Ureter (tissue), 1 donor: ENCODE data around the gene CHERP. TPM values are rescaled to one million over a fixed set of nuclear protein-coding genes. Genes with fewer than 3 reads are reported as not detected.

Source experiments
- DNase-seq: peaks from one replicate; pipeline ENCODE4 v3.0.0-alpha.2; 2020; ENCODE audit warnings: low spot score
- total RNA-seq: library from RNA; stranded (reverse); gene quantifications from one replicate; pipeline ENCODE4 v1.2.4, GENCODE V29; 2023
- donor health status: DM: yes; HTN: yes; CAD: no.

CHERP gene
- total RNA-seq, 1 donor from 2014 or later = 56.9 TPM

DNA sequence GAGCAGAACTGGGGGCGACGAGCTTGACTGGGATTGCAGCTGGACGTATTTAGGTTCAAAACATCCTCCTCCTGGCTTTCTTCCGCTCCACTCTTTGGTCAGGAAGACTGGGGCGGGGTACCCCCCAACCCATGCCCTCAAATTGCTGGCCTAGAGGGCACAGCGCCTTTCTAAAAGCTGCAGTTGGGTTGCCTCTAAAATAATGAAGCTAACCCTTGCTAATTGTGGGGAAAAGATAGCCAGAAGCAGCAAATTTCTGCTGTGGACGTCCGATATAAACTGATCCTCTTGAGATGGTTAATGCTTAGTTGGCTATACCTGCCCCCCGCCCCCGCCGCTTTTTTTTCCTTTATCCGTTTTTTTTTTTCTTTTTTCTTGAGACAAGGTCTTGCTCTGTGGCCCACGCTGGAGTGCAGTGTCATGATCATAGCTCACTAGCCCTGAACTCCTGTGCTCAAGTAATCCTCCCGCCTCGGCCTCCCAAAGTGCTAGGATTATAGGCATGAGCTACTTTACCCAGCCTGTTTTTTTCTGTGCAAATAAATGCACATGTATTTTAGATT is 754 bp upstream of the CHERP start:
- DNase-seq = no peak

DNA sequence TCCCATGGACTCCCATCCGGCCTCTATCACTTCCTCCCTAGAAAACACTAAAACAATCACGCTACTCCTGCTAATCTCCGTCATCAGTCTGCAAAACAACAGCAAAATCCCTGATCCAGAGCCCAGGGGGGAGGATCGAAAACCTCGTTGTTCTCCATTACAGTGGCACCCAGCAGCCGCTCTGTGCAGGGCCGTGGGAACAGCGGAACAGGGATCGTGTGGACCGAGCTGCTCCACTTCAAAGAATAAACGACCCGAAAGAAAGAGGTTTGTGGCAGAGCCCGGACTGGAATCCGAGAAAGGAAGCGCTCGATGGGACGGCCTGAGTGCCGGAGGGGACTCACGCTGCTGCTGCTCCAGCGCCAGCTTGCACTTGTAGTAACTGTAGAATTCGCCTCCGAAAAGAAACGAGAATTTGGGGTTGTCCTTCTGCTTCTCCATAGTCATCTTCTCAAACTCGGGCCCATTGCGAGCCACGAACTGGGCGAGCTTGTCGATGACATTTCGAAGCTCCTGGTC is 652 bp downstream of the CHERP start:
- no peak for DNase-seq

DNA sequence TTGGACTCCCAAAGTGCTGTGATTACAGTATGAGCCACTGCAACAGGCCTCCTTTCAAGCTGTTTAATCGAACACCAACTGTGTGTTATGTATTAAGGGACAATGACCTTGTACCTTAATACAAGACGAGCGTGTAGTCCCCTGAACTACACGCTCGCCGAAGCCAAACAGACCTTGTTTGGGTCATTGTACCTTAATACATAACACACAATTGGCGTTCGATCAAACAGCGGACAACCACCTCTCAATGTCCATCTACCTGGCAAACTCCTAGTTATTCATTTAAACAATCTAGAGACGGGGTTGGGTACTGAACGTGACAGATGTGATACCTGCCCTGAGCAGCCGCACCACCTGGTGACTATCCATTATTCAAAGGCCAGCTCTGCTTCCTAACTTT is 1.3 kb downstream of the CHERP start:
- no peak for DNase-seq

DNA sequence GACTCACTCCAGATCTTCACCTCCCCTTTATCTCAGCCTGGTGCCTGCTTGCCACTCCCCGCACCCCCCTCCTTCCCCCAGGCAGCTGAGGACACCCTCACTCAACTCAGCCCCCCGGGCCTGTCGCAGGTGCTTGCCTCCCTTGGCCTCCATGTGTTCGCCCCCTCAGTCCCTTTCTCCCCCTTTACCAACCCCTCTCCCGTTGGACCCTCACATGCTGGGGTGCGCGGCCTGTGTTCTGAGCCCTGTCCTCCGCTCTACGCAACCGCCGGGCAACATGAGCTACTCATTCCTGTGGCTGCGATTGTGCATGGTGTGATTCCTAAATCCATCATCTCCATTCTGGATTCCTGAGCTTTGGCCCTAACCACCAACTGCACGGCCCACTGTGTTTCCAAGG is 5.1 kb downstream of the CHERP start:
- DNase-seq = no peak

DNA sequence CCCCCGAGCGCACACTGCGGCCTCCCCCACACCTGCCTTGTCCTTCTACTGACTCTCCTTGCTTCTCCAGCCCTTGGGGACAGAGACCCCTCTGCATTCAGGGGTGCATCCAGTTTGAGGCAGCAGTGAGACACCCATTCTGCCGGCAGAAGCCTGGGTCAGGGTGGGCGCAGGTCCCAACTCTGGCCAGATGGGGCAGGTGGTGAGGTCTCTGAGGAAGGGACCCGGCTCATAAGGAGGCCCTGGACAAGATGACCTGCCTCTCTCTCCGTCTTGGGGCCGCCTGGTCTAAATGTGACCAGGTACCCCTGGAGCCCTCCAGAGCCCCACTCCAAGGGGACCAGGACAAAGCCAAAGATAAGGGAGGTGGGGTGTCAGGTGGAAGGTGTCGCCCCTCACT is 6.1 kb downstream of the CHERP start:
- no peak for DNase-seq

DNA sequence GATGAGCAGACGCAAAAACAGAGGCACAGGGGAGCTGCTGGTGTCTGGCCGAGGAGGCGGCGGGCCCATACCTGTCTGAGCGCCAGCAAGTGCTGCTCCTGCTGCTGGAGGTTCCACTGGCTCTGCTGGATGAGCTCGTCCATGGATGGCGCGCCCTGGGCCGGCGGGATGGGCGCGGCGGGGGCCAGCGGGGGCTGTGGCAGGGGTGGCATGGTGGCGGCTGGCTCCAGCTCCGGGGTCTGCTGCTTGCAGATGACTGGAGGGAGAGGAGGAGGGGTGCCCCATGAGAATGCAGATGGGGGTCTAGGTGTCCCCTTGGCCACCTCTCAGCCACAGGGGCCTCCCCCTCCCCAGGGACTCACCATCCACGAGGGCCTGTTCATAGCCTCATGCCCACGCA is 6.9 kb downstream of the CHERP start:
- DNase-seq = no peak

DNA sequence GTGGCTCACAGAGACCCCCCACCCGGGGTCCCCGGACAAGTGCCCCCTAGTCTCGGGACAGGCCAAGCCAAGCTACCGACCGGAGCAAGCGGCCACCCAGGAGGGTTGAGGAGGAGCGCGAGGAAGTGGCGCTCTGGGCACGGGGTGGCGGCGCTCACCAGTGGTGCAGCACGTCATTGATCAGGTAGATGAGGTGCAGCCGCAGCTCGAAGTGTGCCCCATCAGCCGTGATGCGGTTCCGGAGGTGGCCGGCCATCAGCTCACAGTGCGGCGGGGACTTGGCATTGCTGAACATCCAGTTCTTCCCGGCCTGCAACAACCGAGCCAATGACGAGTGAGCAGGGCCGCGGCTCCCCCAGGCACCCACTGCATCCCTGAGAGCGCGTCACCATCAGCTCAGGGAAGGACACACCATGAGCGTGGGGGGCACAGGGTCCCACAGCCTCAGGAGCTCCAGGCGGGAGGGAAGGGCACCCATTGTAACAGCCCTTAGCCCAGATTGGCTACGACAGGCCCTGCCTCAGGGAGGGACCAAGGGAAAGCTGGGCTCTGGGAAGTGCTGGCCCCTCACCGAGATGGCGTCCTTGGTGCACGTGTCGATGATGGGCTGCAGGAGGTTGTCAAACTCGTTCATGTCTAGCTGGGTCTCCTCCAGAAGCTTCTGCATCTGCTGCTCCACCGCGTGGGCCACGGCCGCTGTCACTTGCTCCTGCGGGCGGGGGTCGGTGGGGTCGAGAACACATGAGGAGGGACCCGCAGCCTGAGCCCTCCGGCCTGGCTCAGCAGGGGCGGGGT is 9.6 kb downstream of the CHERP start:
- DNase-seq = no peak

DNA sequence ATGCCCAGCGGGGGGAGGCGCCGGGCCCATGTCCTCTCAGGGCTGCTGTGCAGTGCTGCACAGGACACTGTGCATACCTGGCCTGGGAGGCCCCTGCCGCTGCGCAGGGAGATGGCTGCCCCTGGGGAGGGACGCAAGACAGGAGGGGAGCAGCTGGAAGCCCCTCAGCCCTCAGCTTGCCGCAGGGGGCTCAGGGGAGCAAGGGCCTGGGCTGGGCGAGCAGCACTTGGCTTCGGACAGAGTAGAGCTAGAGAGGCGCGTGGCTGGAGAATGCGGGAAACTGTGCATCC is 10.9 kb downstream of the CHERP start:
- DNase-seq = no peak

DNA sequence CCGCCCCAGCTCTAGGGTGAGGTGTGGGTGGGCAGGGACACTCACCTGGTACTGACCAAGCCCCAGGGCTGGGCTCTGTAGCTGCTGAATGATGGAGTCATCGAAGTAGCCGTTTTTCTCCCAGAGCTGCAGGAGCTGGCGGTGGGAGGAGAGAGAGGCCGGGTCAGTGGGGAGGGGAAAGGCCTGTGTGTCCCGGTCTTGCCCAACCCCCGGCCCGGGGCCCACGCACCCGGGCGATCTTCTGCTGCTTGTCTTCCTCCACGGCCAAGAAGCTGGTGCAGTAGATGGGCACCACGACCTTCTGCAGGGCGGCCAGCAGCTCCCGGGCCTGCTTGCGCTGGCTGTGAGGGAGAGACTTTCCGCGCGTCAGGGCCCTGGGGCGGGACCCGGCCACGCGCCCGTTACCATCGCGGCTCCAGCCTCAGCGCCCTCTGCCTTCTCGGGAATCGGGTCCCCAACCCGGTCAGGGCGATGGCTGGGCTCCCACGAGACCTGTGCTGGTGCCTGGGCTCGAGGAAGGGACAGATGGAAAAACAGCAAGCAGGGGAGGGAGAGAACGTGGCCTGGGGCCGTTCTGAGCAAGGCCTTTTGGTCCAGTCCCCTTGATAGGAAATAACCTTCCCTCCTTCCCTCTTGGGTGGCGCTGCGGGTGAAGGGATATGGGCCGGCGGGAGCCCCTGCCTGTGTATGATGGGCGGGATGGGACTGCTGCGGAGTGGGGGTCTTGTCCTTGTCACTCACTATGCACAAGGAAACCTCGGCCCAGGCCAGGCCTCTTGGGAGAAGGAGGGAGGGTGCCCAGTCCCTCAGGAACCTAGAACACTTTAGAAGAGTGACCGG is 11.5 kb downstream of the CHERP start:
- no peak for DNase-seq

DNA sequence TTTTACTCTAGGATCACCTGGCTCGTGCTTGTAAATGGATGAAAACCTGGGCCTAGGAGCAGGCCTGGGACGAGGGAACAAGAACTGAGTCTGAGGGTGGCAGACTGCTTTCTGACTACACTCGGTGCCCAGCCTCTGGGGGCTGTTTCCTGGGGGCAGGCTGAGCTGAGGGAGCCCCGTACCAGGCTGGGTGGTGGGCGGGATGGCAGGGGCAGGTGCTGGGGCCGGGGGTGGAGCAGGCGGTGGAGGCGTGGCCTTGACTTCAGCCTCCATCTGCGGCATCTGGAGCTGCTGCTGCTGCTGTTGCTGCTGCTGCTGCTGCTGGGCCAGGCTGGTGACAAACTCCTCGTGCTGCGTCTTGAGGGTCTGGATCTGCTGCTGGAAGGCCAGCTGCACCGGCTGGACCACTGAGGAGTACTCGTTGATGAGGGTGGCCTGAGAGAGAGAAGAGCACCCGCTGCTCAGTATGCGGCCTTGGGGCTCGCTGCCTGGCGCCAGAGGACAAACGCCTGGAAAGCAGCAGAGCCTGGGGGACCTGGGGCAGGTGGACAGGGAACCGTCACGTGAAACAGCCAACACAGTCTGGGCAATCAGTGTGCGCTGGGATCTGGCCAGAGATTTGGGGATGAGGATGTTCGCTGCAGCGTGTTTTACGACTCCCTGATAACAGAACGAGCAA is 12.6 kb downstream of the CHERP start:
- DNase-seq = no peak

DNA sequence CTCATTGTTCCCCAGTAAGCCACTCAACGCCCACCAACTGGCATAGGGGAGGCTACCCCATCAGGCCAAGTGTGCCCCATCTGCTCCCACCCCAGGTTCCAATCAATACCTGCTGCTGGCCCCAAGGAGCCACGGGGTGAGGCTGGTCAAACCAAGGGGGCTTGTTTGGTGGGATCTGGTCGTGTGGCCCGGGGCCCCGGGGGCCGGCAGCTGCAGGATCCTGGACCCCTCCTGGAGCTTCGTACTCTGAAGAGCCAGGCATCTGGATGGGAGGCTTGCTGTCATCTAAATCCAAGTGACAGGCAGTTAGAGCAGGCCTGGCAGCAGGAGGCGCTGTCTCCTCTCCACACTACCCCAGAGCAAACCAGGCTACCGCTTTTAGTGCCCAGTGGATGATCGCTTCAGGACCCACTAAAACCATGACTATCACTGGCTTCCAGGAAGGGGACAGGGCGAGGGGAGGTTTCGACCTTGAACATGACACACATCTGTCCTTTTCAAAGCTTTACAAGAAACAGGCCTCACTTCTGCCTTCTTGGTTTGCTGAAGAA is 14.2 kb downstream of the CHERP start:
- DNase-seq = no peak

DNA sequence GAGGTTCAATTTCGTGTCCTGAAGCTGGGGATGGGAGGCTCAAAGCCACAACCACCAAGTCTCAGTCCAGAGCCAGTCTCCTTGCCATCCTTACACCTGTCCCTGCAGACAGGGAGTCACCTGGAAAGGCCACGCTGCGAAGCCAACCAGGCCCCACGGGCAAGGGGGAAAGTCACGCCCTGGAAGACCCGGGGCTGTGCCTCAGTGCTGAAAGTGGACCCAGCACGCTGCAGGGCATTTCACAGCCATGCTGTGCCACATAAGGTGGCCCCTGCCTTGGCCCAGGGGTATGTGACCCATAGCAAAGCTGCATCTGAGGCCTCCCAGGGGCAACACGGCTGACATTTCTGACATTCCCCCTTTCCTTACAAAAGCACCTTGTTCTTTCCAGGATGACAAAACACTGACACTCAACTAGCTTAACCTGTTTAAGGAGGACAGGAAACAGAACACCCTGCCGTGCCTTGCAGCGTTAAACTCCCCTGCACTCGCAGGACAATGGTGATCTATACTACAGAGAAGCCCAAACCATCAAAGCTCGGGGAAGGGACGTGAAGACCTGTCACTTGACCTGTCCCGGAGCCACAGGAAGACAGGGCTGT is 14.8 kb downstream of the CHERP start:
- DNase-seq = no peak

DNA sequence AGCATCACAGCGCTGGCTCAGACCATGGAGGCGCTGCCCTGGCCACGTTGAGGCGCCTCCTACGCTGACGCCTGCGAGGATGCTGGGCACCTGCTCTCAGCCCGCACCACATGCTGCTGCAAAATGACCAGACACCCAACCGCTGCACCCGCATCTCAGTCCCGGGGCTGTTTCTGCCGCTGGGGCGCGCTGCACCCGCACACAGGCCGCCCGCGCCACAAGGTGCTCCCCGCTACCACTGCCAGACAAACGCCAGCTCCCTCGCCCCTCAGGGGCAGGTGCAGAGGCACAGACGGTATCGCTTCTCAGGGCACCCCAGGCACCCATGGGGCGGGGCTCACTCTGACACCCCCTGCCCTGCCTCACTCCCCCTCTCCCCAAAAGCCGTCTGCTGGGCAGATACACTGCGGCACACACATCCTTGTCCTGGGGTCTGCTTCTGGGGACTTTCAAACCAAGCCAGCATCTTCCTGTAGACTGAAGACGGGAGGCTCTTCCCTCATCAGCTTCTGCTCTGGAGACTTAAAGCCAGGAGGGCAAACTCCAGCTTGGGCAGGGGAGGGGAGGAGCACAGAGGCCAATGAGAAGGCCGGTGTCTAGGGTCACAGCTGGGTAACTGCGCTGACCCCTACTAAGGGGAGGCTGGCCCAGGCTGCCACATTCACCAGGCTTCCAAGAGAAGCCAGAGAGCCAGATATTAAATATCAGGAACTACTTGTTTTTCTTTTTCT is 16.3 kb downstream of the CHERP start:
- no peak for DNase-seq

DNA sequence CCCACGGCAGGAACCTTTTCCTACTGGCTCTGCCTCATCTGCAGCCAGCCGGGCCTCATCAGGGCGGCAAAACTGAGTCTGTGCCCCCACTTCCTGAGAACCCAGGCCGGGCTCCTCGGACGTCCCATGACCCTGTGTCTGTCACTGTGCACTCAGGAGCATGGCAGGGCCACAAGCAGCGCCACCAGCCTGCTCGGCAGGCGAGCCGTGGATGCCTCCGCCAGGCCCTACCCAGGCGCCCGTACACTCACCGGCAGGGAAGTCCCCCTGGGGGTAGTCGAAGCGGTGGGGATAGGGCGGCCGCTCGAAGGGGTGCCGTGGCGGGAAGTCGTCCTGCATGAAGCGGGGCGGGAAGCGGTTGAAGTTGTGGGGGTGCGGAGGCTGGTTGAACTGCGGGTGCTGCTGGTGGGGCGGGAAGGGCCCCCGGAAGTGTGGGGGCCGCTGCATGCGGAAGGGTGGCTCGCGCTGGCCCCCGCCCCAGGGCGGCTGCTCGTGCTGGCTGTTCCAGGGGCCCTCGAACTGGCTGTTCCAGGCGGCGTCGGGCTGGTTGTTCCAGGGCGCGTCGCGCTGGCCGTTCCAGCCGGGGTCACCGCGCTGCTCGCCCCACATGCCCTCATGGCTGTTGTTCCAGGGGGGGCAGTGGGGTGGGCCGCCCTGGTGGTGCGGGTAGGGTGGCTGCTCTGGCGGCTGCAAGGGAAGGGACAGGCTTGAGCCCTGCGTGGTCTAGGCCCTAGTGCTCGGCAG is 17.1 kb downstream of the CHERP start:
- DNase-seq = no peak

DNA sequence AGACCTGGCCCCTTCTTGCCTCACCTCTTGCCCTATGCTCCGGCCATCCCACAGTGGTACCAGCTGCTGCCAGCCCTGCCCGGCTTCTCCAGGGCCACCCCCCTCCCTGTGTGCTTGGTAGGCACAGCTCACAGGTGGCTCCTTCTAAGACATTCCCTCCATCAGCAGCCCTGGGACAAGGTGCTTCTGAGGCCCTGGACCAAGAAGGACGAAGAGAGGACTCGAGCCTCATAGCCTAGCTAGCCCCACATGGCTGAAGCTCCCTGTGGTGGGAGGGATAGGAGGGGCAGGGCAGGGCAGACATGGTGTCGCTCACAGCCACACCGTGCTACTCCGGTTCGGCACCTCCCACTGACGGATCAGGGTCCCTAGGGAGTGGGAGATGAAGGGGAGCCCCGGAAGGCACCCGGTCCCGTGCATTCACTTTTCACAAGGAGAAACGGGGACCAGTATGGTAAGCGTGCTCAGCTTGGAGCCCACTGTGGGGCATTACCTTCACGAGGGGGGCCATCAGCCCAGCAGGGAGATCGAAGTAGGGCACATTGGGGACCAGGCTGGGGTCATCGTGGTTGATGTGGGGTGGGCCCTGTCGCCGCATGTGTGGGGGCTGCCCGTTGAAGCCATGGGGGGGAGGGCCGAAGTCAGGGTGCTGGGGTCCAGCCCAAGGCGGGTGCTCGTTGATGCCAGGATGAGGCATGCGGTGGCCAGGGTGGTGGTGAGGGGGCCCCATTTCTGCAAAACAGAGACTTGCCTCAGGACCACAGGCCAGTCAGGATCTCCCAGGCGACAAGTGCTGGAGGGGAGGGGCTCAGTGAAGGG is 19.5 kb downstream of the CHERP start:
- no peak for DNase-seq

DNA sequence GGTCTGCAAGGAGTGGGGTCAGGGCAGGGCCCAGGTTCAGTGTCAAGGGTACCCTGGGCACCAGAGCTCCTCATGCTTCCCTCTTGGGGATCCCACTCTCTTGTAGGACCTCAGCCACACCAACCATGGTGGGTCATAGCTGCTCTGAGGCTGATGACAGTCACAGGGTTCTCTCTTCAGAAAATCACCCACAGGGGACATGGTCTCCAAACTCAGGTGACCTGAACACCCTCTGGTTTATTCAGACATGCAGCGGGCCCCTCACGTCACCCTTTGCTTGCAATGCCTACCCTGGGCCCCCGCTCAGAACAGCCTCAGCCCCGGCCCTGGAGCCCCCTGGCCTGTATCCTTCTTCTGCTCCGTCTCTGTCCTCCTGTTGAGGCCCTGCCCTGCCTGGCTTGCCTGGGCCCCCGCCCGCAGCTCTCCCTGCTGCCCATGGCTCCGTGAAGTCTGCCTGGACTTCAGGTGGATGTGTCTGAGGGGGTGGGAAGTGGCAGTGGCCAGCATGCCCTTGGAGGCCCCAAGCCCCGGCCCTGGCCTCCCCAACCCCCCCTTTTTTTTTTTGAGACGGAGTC is 20.4 kb downstream of the CHERP start:
- no peak for DNase-seq

DNA sequence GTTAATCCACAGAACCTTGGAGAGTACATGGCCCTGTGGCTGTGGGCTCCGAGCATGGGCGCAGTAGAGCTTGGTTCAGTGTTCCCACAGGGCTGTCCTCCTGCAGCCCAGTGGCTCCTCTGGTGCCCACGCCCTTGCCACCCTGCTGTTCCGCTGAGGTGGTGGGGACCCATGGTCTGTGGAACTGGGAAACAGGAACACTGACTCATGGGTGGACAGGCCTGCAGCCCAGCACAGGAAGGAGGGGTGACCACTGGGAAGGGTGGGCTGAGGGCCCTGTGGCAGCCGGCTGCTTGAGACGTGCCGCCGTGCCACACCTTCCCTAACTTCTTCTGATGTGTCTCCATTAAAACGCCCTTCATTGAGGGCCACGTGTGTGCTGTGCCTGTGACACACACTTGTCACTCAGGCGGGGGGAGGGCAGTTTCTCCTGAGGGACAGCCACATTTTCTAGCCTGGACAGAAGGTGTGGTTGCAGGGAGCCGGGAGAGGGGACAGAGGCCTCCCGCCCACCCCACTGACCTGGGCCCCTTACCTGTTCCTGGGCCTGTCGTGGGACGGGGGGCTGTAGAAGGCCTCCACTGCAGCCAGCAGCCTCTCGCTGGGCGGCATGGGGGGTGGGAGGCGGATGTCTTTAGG is 21.1 kb downstream of the CHERP start:
- no peak for DNase-seq
